HCT116 (cell line): ENCODE data around the gene DDR1. TPM values are rescaled to one million over a fixed set of nuclear protein-coding genes. Genes with fewer than 3 reads are reported as not detected.
"Not testable (repeated sequence)": the region's sequence is repeated elsewhere in the genome, so short reads cannot be mapped to it uniquely, and the experiment has no call there.

Source experiments
- ATAC-seq: fragments of 200-7000 bp; cut with Tn5 transposase; 2 replicates; pipeline ENCODE4 v1.9.1; 2020; ENCODE audit warnings: mild to moderate bottlenecking, moderate library complexity
- BruUV-seq: library from RNA; stranded (reverse); fragments of 400-500 nt; replicated peaks from 2 replicates; lab custom pipeline; 2021; lab: Mats Ljungman, UMichigan
- CTCF ChIA-PET: fragments of 300-600 bp; sonication (Branson Sonifier 250); formaldehyde crosslinking; loops from one replicate; lab custom pipeline; 2021; ENCODE audit warnings: antibody characterized with exemption; lab: Charles Lee
- POLR2A ChIA-PET: fragments of 300-600, 350-600 bp; sonication (Branson Sonifier 250); formaldehyde crosslinking; loops from one replicate; lab custom pipeline; 2021; ENCODE audit warnings: antibody characterized with exemption; lab: Charles Lee
- RAD21 ChIA-PET, 2 experiments: fragments of 300-600 bp; sonication (Branson Sonifier 250); formaldehyde crosslinking; loops; one replicate each; lab custom pipeline; 2023; ENCODE audit warnings: low total read pairs in 2 of 2; ENCODE audit not compliant: uncharacterized antibody in 2 of 2, unreplicated experiment in 2 of 2, low non-redundant PET in 1 of 2; lab: Charles Lee
- DNase-seq: peaks from one replicate; pipeline ENCODE4 v3.0.0-alpha.2; 2010; ENCODE audit warnings: low read depth, low spot score
- H2AFZ ChIP-seq: fragments of 200-600 bp; shearing (Covaris generic), sonication (generic); 2 replicates; pipeline ENCODE4 v1.6.1; 2017; ENCODE audit warnings: low read depth, mixed run types, mixed read lengths, antibody characterized with exemption, low read length; ENCODE audit not compliant: poor library complexity, severe bottlenecking
- H3K27ac ChIP-seq: 2 replicates; pipeline ENCODE4 v1.5.1; 2012; ENCODE audit warnings: low read depth, low read length
- H3K27me3 ChIP-seq: fragments of 200-600 bp; sonication (generic); 2 replicates; pipeline ENCODE4 v1.6.1; 2016; ENCODE audit warnings: mixed run types, low read length, mixed read lengths; ENCODE audit not compliant: insufficient read depth
- H3K36me3 ChIP-seq, 2 experiments: fragments of 200-500 bp in 1 of 2; fragments of 200-600 bp in 1 of 2; sonication (Bioruptor generic) in 1 of 2; sonication (generic) in 1 of 2; 2 replicates each; pipeline versions ENCODE4 v1.5.1 to v1.6.1; 2014 to 2016; ENCODE audit warnings: low read length in 2 of 2, inconsistent platforms in 1 of 2, mixed read lengths in 1 of 2, mixed run types in 1 of 2; ENCODE audit not compliant: insufficient read depth in 2 of 2, control insufficient read depth in 1 of 2
- H3K4me1 ChIP-seq, 2 experiments: fragments of 200-600 bp in 1 of 2; sonication (generic) in 1 of 2; 2 replicates each; pipeline versions ENCODE4 v1.5.1 to v1.6.1; 2012 to 2017; ENCODE audit warnings: low read length in 2 of 2, inconsistent platforms in 1 of 2, mild to moderate bottlenecking in 1 of 2, mixed read lengths in 1 of 2, mixed run types in 1 of 2, moderate library complexity in 1 of 2; ENCODE audit not compliant: insufficient read depth in 2 of 2, control insufficient read depth in 1 of 2
- H3K4me2 ChIP-seq: fragments of 200-600 bp; sonication (generic); 2 replicates; pipeline ENCODE4 v1.6.1; 2017; ENCODE audit warnings: mixed run types, low read length, mixed read lengths
- H3K4me3 ChIP-seq, 2 experiments: fragments of 200-600 bp in 1 of 2; sonication (generic) in 1 of 2; replicated peaks in 1 of 2; 2 replicates each; pipeline ENCODE4 v1.5.1; 2011 to 2016; ENCODE audit warnings: low read length in 2 of 2, control low read depth in 1 of 2, low read depth in 1 of 2, mild to moderate bottlenecking in 1 of 2, mixed read lengths in 1 of 2, mixed run types in 1 of 2
- H3K79me2 ChIP-seq: fragments of 200-600 bp; sonication (generic); 2 replicates; pipeline ENCODE4 v1.6.1; 2017; ENCODE audit warnings: mild to moderate bottlenecking, mixed run types, low read length, moderate library complexity, mixed read lengths; ENCODE audit not compliant: insufficient read depth
- H3K9ac ChIP-seq: fragments of 200-600 bp; sonication (generic); 2 replicates; pipeline ENCODE4 v1.6.1; 2016; ENCODE audit warnings: low read length, mixed read lengths
- H3K9me2 ChIP-seq: fragments of 200-600 bp; sonication (generic), shearing (Covaris generic); 2 replicates; pipeline ENCODE4 v1.6.1; 2017; ENCODE audit warnings: mixed run types, mild to moderate bottlenecking, moderate library complexity; ENCODE audit not compliant: insufficient read depth
- H3K9me3 ChIP-seq, 2 experiments: fragments of 200-500 bp in 1 of 2; fragments of 200-600 bp in 1 of 2; sonication (Bioruptor generic) in 1 of 2; sonication (generic) in 1 of 2; 2 replicates each; pipeline ENCODE4 v1.6.1; 2014 to 2017; ENCODE audit warnings: low read length in 2 of 2, mixed read lengths in 2 of 2, inconsistent platforms in 1 of 2, low read depth in 1 of 2, mild to moderate bottlenecking in 1 of 2, mixed run types in 1 of 2, moderate library complexity in 1 of 2; ENCODE audit not compliant: control insufficient read depth in 1 of 2, insufficient read depth in 1 of 2
- H4K20me1 ChIP-seq: fragments of 200-600 bp; sonication (generic), shearing (Covaris generic); 2 replicates; pipeline ENCODE4 v1.6.1; 2017; ENCODE audit warnings: mixed run types, mild to moderate bottlenecking, moderate library complexity; ENCODE audit not compliant: insufficient read depth
- ATF3 ChIP-seq: IDR thresholded peaks from 2 replicates; pipeline ENCODE4 v1.6.1; 2012
- EZH2 ChIP-seq: fragments of 200-600 bp; sonication (generic); IDR thresholded peaks from 2 replicates; pipeline ENCODE4 v1.6.1; 2017; ENCODE audit warnings: antibody characterized with exemption, mixed run types
- EZH2phosphoT487 ChIP-seq: fragments of 200-600 bp; IDR thresholded peaks from 2 replicates; pipeline ENCODE4 v1.6.1; 2018; ENCODE audit warnings: antibody characterized with exemption, borderline replicate concordance
- FOSL1 ChIP-seq: IDR thresholded peaks from 2 replicates; pipeline ENCODE4 v1.6.1; 2012; ENCODE audit warnings: low read depth
- JUND ChIP-seq: IDR thresholded peaks from 2 replicates; pipeline ENCODE4 v1.6.1; 2012
- MAX ChIP-seq: IDR thresholded peaks from 2 replicates; pipeline ENCODE4 v1.6.1; 2012
- POLR2A ChIP-seq: IDR thresholded peaks from 2 replicates; pipeline ENCODE4 v1.7.0; 2011; ENCODE audit warnings: borderline replicate concordance; ENCODE audit not compliant: insufficient read depth, insufficient read length; ENCODE audit errors: extremely low read depth
- POLR2AphosphoS5 ChIP-seq: IDR thresholded peaks from 2 replicates; pipeline ENCODE4 v1.6.1; 2011; ENCODE audit warnings: mild to moderate bottlenecking, low read depth, low read length, moderate library complexity
- RAD21 ChIP-seq: IDR thresholded peaks from 2 replicates; pipeline ENCODE4 v1.6.1; 2012; ENCODE audit warnings: low read depth, mild to moderate bottlenecking
- REST ChIP-seq: IDR thresholded peaks from 2 replicates; pipeline ENCODE4 v1.6.1; 2012; ENCODE audit warnings: low read depth
- SRF ChIP-seq: IDR thresholded peaks from 2 replicates; pipeline ENCODE4 v1.6.1; 2012; ENCODE audit warnings: low read depth
- TCF7L2 ChIP-seq: IDR thresholded peaks from 2 replicates; pipeline ENCODE4 v1.7.0; 2011; ENCODE audit warnings: borderline replicate concordance, inconsistent platforms; ENCODE audit not compliant: insufficient read depth, insufficient read length; ENCODE audit errors: extremely low read depth
- YY1 ChIP-seq: IDR thresholded peaks from 2 replicates; pipeline ENCODE4 v1.6.1; 2011; ENCODE audit warnings: low read length, low read depth, moderate library complexity, mild to moderate bottlenecking; ENCODE audit not compliant: insufficient replicate concordance; ENCODE audit errors: extremely low read depth
- ZNF274 ChIP-seq: fragments of 200-500 bp; sonication (Bioruptor generic); IDR thresholded peaks from 2 replicates; pipeline ENCODE4 v1.6.1; 2014; ENCODE audit warnings: mild to moderate bottlenecking, low read depth, low read length, inconsistent platforms
- intact Hi-C: fragments of 100-400 bp; cut with micrococcal nuclease; formaldehyde crosslinking; loops from 2 replicates; pipeline ENCODE4 v1.10.0; 2022
- total RNA-seq: library from RNA; stranded (reverse); gene quantifications from one replicate; pipeline ENCODE4 v1.2.1, GENCODE V29; 2021; ENCODE audit not compliant: unreplicated experiment

DDR1 gene
- total RNA-seq, 1 experiment from 2014 or later: 211 TPM

GRCh38 chr6:30910473-30910872, 26.2 kb downstream of the DDR1 start:
- RAD21 ChIA-PET: interaction anchor here in 1 of 2 experiments (0.6 kb wide), 1 partner anchor 28 kb away, joined by 4 read pairs; no protein-coding TSS in a partner anchor
- H3K36me3 ChIP-seq: peaks cover 15 to 36% of the 10 kb centered on the region in 2 experiments; a peak in 3 of 4 replicates
- H3K27ac ChIP-seq, intact Hi-C loops, H4K20me1 ChIP-seq, H3K9me2 ChIP-seq, H3K9me3 ChIP-seq, BruUV-seq, H2AFZ ChIP-seq, H3K4me3 ChIP-seq, H3K27me3 ChIP-seq, H3K9ac ChIP-seq, DNase-seq, H3K4me2 ChIP-seq, ATAC-seq, CTCF ChIA-PET, POLR2A ChIA-PET: not testable (repeated sequence)
- peaks cover 15% of the 10 kb centered on the region for H3K79me2 ChIP-seq
- H3K4me1 ChIP-seq: peaks cover 17 to 39% of the 10 kb centered on the region in 2 experiments; a peak in 3 of 4 replicates

- no peak overlapping the region; the same call in 1 of the 2 replicates for H3K27ac ChIP-seq
- no peaks in the 10 kb centered on the region for H3K9me2 ChIP-seq
- H3K4me1 ChIP-seq: peaks cover 14 to 33% of the 10 kb centered on the region in 2 experiments; a peak in 3 of 4 replicates
- H3K27me3 ChIP-seq: no peaks in the 10 kb centered on the region
- H3K79me2 ChIP-seq: peaks cover 15% of the 10 kb centered on the region
- RAD21 ChIA-PET: interaction anchor here in 1 of 2 experiments (1.1 kb wide), 1 partner anchor 84 kb away, joined by 5 read pairs; no protein-coding TSS in a partner anchor
- CTCF ChIA-PET: interaction anchor here (1.4 to 5.0 kb wide), 7 partner anchors 30 to 182 kb away, joined by 3 to 66 read pairs (median 9); no protein-coding TSS in a partner anchor
- no peak overlapping the region; the same call in 1 of the 2 replicates for H3K9ac ChIP-seq
- H3K4me3 ChIP-seq: no peak overlapping the region
- POLR2A ChIA-PET: interaction anchor here (0.6 to 2.0 kb wide), 3 partner anchors 27 to 98 kb away, joined by 4 to 8 read pairs (median 4); no protein-coding TSS in a partner anchor
- no peak overlapping the region for H2AFZ ChIP-seq
- DNase-seq (no peak), ATAC-seq (no peak)
- intact Hi-C loops: no loop called here
- no TSS peak for BruUV-seq
- no peaks in the 10 kb centered on the region for H3K9me3 ChIP-seq
- no peaks in the 10 kb centered on the region for H4K20me1 ChIP-seq
- H3K36me3 ChIP-seq: peaks cover 18 to 36% of the 10 kb centered on the region in 2 experiments; a peak in 3 of 4 replicates
- H3K4me2 ChIP-seq: peak overlapping the region; percentile 87; the same call in 1 of the 2 replicates
- no peak for TF ChIP-seq POLR2A
- TF ChIP-seq REST: no peak
- no peak for TF ChIP-seq EZH2phosphoT487
- no peak for TF ChIP-seq ATF3
- TF ChIP-seq ZNF274: no peak
- TF ChIP-seq JUND: no peak
- no peak for TF ChIP-seq SRF
- TF ChIP-seq POLR2AphosphoS5: no peak
- no peak for TF ChIP-seq RAD21
- TF ChIP-seq MAX: no peak
- TF ChIP-seq YY1: no peak
- TF ChIP-seq EZH2: no peak
- TF ChIP-seq TCF7L2: no peak
- TF ChIP-seq FOSL1: no peak
Measured at GRCh38 chr6:30912746-30913520, 28.6 kb downstream of the DDR1 start.
